ENCODE measurements around the gene JARID2.
A peak's percentile ranks its signal among the peaks of the same experiment; 100 is the strongest.

JARID2 gene

DNA sequence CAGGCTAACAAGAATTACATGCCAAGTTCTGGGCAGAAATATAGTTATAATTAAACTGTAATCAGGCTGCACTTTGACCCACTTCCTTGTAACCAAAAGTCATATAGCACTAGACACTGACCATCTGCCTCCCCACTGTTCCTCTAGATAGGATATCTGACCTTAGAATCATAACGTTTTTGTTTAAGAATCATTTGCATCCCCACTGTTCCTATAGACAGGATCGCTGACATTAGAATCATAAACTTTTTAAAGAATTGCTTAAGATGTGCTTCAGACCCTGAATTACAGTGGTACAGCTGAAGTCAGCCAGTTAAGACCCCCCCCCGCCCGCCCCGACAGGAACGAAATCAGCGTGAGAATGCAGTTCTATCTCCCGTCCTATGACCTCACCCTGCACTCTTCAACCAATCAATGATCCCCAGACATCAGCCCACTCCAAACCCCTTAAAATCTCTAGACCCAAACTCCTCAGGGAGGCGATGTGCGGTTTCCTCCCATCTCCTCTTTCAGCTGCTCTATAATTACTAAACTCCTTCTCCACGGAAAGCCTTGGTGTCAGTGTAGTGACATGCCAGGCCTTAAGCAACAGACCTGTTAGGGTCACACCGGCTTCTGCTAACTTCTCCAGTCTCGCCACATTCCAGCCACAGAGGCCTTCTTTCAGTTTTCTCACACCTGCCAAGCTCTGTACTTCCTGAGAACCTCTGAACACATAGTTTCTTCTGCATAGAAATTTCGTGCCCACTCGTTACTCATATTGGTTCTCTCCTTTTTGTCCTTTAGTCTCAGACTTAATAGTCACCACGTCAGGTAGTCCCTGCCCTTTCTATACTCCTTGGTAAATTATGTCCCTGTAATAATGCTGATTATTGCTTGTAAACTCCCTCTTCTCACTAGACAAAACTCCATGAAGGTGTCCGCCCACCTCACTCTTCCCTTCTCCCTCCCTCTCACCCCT is 323.4 kb downstream of the JARID2 start:
- Histone ChIP-seq H3K9me3 (replicated peaks in 1 of 11) (peaks cover 0 to 48% (median 19%) of the 10 kb centered on the region in 11 experiments; a peak in 14 of 22 replicates), H3K4me1 (peaks cover 5 to 31% (median 14%) of the 10 kb centered on the region in 10 experiments; a peak in 18 of 20 replicates), H4K20me1 (no peaks in the 10 kb centered on the region; a peak in 3 of 22 replicates), H3K36me3 (peaks cover 3 to 42% (median 29%) of the 10 kb centered on the region in 11 experiments; a peak in 19 of 22 replicates), H3K27me3 (no peaks in the 10 kb centered on the region), H3K27ac (no peak overlapping the region), H3K9ac (no peak overlapping the region), H3K4me3 (no peak overlapping the region), H3K4me2 (peak overlapping the region in 2 of 11 experiments; percentile 17 to 18; a peak in 2 of 22 replicates)
- TF ChIP-seq Cebpa-rat (IDR thresholded peaks at IDR 0.05), result no peak

DNA sequence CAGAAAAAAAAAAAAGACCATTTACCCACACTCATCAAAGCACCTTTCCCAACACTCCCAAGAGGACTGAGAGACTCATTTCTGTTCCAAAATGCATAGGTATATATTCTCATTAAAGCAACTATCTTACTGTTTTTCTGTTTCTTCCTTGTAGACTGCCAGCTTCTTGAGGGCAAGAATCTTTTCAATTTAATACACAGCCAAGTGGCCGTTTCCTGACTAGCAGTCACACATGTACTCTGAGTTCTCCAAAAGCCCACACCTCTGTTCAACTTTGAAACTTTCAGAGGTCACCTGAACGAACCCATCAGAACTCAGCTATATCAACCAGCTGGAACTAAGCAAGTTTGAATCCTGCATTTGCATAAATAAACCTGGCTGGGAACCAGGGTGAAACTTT is 324.3 kb downstream of the JARID2 start:
- peaks cover 3 to 42% (median 27%) of the 10 kb centered on the region in 11 experiments; a peak in 19 of 22 replicates for H3K36me3 ChIP-seq
- no peak for TF ChIP-seq Cebpa-rat (IDR thresholded peaks at IDR 0.05)
- no peaks in the 10 kb centered on the region for H3K27me3 ChIP-seq
- H3K27ac ChIP-seq, result no peak overlapping the region
- peaks cover 0 to 48% (median 19%) of the 10 kb centered on the region in 11 experiments; a peak in 14 of 22 replicates for H3K9me3 ChIP-seq (replicated peaks in 1 of 11)
- no peak overlapping the region for H3K4me3 ChIP-seq
- H3K4me1 ChIP-seq, result peaks cover 10 to 31% (median 17%) of the 10 kb centered on the region in 10 experiments; a peak in 19 of 20 replicates
- H3K4me2 ChIP-seq, result no peak overlapping the region
- H4K20me1 ChIP-seq, result peaks cover 0 to 5% (median 0%) of the 10 kb centered on the region in 11 experiments; a peak in 4 of 22 replicates
- no peak overlapping the region for H3K9ac ChIP-seq

Data from BLaER1 treated with 17β-estradiol and CSF1 and Interleukin-3, amounts not matched to agents 10 nM and 100 nM (cell line).